Activated T-cell treated with anti-CD3 and anti-CD28 coated beads, Interleukin-2, amount 50 U/mL, for 48 hours (primary cell): ENCODE data around the gene AP1M1.
"Not testable (repeated sequence)": the region's sequence is repeated elsewhere in the genome, so short reads cannot be mapped to it uniquely, and the experiment has no call there.

ENCODE experiments used
- DNase-seq, 2 experiments: peaks; one replicate each; pipeline ENCODE4 v3.0.0-alpha.2; 2020

Gene AP1M1

DNA sequence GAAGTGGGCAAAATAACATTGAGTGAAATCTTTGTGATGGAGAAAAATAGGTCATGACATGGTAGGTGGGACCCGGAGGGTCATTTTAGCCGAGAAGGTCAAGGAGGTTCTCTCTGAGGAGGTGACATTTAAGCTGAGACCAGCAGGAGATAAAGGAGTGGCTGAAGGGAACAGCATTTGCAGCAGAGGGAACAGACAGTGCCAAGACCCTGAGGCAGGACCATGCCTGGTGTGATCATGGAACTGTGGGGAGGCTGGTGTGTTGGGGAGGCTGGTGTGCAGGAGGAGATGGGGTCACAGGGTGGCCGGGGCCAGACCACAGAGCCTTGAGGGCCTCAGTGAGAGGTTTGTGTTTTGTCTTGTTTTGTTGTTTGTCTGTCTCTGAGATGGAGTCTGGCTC is 67.5 kb downstream of the AP1M1 start:
- no peak for DNase-seq

DNA sequence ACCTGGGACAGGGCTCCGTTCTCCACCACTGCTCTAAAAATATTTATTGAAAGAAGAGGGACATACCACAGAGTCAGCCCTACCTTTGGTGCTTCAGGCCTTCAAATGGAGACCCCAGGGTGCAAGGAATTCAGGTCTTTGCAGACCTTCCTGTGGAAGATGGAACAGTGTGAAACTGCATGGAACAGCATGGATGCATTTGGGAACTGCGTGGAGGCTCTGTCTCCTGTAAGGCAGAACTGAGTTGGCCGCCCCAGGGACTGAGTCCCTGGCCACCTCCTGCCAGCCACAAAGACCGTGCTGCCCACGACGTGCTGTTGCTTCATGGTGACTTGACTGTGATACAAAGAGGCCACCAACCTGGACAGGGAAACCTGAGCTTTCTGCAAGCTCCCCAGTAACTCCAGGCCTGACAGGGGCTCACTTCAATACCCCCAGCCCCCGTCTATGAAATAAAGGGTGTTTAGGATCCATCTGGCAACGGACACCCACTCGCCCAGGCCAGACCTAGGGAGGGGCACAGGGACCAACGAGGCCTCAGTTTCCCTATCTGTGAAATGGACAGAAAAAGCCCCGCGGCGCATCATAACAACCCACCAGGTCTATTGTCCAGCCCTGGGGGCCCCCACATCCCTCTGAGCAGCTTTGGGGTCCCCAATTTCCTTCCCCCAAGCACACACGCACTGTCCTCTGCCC is 68.3 kb downstream of the AP1M1 start:
- no peak for DNase-seq

DNA sequence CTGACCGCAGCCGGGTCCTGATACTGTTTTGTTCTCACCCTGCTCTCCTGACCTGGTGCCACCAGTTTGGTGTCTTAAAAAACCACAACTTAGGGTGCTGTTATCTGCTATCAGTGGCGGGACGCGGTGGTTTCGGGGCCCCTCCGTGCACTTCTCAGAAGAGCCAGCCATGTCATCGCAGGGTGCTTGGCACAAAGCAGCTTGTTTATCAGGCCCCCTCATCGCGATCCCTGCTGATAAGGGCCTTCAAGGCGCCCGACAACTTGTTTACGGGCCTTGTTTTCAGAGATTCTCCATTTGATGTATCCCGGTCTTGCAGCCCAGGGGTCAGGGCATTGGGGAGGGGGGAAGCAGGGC is 68.9 kb downstream of the AP1M1 start:
- peak; percentile 59 to 65 for DNase-seq

DNA sequence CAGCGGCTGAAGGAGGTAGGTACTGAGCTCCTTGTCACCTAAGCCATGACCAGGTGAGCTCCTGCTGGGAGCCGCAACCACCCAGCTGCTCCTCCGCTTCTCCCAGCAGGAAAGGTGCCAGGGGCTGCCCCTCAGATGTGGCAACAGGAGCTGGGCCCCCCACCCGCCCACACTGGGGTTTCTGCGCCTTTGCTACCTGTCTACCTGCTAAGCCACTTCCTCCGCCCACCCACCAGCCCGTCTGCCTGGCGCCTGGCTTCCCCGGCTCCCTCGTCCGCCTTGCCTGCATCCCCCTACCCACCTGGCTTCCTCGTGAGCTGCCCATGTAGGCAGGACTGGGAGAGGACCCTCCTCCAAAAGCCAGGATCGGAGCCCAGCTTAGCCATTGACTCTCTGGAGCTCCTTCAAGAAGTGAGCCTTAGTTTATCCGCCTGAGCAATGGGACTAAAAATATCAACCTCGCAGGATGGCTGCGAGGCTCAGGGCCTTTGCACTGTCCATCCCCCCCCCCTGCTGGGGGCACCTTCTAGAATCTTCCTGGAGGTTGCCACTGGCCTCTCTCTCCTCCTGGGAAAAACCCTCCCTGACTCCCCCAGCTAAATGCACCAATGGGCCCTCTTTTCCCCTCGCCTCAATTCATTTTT is 71.1 kb downstream of the AP1M1 start:
- DNase-seq, result peak; percentile 42 to 57

DNA sequence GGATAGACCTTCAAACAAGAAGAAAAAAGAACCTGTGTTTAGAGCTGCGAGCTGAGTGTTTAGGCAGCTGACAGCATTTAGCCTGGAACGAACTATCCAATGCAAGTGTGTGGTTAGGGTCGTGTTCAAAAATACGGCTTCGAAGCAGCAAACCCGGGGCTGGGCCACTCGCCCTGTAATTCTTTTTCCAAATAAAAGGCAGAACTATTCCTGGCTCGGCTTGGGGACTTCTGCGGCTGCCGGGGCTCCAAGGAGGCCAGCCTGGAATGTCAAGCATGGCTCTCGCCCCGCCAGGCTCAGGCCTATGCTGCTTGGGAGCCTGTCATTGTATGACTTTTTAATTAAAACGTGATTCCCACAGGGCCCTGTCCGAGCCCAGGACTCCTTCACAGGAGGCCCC is 75.2 kb downstream of the AP1M1 start:
- DNase-seq, result no peak

DNA sequence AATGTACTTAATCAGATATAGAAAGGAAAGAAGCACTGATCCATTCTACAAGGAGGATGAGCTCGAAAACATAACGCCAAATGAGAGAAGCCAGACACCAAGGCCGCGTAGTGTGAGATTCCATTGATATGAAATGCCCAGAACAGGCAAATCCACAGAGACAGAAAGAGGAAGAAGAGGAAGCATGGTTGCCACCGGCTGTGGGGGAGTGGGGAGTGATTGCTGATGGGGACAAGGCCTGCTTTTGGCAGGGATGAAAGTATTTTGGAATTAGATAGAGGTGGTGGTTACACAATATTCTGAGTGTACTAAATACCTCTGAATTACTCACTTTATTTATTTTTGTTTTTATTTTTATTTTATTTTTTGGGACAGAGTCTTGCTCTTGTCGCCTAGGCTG is 76.7 kb downstream of the AP1M1 start:
- no peak for DNase-seq

DNA sequence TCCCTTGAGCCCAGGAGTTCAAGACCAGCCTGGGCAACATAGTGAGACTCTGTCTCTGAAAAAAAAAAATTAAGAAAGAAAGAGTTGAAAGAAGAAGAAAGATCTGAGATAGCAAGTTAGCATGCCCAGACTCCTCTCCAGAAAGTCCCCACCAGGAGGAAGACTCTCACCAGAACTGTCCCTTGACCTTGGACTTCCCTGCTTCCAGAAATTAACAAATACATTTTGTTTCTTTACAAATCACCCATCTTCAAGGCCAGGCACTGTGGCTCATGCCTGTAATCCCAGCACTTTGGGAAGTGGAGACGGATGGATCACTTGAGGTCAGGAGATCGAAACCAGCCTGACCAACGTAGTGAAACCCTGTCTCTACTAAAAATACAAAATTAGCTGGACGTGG is 82.6 kb downstream of the AP1M1 start:
- no peak for DNase-seq

DNA sequence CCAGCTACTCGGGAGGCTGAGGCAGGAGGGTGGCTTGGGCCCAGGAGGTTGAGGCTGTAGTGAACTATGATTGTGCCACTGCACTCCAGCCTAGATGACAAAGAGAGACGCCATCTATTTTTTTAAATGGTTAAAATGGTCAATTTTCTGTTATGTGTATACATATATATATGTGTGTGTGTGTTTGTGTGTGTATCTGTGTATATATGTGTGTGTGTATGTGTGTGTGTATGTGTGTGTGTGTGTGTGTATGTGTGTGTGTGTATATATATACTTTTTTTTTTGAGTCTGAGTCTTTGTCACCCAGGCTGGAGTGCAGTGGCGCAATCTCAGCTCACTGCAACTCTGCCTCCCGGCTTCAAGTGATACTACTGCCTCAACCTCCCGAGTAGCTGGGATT is 84.0 kb downstream of the AP1M1 start:
- DNase-seq, result no peak

DNA sequence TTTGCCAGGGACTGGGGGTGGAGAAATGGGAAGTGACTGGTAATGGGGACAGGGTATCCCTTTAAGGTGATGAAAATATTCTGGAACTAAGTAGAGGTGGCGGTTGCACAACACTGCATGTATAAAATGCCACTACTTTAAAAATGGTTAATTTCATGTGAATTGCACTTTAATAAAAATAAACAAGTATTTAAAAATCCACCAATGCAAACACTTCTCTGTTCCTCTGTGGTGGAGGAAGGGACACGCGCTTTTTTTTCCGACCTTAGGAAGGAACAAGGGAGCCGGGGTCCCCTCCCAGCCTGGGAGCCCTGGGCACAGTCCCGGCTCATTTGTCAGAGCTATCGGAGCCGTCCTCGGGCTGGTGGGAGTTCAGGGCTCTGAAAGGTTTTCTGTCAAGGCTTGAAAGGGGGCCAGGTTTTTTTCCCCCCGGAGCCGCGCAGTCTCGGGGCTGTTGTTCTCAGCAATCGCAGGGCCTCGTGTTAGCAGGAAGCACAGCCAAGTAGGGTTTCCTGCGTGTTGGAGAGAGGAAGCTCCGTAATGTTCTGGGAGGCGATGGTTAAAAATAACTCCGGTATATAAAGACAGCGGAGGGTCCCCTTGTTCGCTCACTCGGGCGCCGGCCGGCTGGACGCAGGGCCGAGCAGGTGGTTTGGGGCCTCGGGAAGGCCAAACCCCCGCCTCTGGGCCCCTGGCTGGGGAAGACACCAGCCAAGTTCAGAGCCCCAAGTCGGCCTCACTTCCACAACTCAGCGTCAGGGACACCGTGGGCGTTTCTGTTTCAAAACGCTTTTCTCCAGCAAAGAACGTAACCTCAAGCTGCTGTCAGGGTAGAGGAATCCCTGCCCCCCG is 85.7 kb downstream of the AP1M1 start:
- peak; percentile 83 to 86 for DNase-seq

DNA sequence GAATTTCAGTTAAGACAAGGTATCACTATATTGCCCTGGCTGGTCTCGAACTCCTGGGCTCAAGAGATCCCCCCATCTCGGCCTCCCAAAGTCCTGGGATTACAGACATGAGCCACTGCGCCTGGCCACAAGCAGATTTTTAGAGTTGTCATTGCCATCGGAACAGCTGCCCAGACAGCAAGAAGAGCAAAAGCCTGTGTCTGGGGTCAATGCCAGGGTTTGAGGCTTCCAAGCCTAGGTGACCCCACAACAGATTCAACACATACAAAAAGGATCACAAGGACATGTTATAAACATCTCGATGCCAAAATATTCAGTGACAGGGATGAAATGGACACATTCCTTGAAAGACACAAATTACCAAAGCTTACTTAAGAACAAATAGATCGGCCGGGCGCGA is 86.8 kb downstream of the AP1M1 start:
- no peak for DNase-seq

DNA sequence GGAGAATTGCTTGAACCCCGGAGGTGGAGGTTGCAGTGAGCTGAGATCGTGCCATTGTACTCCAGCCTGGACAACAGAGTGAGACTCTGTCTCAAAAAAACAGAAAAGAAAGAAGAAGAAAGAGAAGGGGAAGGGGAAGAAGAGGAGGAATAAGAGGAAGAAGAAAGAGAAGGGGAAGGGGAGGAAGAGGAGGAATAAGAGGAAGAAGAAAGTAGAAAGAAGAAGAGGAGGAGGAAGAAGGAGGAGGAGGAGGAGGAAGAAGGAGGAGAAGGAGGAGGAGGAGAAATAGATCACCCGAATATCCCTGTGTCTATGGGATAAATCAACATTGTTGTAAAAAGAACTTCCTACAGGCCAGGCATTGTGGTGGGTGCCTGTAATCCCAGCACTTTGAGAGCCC is 87.4 kb downstream of the AP1M1 start:
- DNase-seq, result not testable (repeated sequence)

DNA sequence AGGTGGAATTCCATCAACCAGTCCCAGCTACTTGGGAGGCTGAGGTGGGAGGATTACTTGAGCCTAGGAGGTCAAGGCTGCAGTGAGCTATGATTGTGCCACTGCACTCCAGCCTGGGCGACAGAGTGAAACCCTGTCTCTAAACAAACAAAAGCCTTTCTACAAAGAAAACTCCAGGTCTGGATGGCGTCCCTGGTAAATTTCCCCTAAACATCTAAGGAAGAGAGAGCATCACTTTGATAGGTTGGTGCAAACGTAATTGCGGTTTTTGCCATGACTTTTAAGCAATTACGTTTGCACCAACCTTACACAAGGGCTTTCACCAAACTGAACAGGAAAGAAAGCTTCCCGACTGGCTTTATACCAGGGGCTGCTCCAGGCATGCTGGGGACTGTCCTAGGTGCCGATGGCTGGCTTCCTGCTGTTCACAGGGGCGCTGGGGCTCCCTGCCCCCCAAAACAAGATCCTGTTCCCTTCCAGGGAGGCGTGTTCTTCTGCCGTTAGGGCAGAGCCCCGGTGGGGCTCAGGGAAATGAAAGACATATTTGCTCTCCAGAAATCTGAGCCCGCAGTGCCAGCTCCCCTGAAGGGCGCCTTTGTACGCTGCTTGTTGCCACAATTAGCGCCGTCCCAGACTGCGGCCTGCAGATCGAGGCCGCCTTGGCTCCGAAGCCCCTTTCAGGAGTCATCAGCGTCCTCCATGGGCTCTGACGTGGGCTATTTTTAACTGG is 88.2 kb downstream of the AP1M1 start:
- no peak for DNase-seq

DNA sequence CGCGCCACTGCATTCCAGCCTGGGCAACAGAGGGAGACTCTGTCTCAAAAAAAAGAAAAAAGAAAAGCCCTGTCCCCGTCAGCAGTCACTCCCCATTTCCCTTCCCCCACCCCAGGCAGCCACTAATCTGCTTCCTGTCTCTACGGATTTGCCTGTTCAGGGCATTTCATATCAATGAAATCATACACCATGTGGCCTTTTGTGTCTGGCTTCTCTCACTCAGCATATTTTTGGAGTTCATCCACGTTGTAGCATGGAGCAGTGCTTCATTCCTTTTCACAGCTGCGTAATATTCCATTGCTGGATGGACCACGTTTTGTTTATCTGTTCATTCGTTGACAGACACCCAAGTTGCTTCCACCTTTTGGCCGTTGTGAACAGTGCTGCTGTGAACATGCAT is 90.8 kb downstream of the AP1M1 start:
- DNase-seq, result no peak

DNA sequence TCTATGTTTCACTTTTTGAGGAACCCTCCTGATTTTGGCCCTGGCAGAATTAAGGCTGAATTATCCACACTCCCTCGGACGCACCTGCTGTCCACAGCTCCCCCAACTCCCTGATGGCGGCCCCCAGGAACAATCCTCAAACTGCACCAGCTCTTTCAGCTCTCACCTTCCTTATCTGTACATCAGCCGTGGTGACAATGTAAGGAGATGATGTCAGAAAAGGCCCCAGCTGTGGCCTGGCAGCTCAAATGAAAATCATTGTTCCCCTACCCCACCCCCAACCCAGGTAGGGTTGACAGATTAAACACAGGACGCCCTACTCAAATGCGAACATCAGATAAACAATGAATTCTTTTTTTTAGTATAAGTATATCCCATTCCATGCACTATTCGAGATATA is 91.9 kb downstream of the AP1M1 start:
- no peak for DNase-seq

DNA sequence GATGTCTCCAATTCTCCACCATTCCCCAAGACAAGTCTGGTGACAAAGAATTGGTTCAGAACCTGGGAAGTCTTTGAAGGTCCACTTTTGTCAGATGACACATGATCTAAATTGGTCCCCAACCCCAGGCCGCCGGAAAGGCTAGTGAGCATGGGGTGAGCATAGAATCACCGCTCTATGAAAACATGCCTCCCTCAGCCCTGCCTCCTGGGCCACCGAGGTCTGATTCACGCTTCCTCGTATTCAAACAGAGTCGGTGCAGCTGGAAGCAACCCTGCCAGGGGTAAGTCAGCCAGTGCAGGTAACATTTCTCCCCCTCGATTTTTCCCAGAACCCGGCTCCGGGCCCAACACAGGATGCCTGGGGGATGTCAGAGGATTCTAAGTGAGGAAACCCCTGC is 93.0 kb downstream of the AP1M1 start:
- no peak for DNase-seq

DNA sequence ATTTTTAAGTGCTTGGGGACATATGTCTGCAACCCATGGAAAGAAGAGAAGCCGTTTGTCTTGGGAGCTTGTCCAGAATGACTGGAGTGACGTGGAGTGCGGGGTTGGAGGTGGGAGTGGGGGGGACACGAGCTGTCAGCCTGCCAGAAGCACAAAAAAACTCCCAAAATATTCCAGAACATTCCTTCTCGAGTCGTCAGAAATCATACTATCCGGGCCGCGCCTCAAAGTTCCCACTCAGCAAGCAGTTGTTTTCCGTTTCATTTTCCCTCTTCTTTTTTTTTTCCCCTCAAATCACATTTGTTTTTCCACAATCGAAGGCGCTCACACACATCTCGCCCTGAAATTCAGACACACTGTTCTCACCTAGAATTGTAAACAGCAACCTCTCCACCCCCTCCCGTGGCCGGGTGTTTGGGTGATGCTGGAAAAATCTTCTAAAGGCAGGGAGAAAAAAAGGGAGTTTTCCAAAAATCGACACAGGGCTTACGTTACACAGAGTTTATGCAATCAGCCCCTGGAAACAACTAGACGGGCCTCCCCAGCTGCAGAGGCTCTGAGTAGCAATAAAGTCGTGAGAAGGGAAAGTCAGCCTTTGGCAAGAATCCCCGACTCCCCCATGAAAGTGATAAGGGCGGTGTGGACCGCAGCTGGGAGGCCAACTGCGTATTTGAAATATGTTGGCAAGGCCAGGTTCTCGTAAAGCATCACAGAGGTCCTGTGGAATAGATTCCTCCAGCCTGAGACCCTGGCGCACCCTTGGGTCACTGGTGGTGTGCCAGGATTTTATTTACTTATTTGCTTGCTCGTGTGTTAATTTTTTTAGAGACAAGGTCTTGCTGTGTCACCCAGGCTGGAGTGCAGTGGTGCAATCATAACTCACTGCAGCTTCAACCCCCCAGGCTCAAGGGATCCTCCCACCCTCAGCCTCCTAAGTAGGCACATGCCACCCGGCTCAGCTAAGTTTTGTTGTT is 95.7 kb downstream of the AP1M1 start:
- DNase-seq, result no peak

DNA sequence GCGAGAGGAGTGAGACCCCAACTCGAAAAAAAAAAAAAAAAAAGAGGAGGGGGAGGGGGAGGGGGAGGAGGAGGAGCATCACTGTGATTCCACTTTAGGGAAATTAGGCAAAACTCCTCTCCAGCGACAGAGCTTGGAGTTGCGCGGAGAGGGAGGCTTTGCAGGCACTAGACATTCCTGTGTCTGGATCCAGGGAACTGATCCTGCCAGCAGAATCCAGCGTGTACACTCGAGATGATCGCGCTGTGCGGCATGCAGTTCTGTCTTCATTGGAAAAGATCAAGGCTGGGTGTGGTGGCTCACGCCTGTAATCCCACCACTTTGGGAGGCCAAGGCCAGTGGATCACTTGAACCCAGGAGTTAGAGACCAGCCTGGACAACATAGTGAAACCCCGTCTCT is 97.3 kb downstream of the AP1M1 start:
- DNase-seq, result no peak
